WTC11 (cell line): ENCODE data around the gene CFAP74.

Experiments
- RELA ChIP-seq: sonication (generic); formaldehyde crosslinking; IDR thresholded peaks from 2 replicates; pipeline ENCODE4 v1.8.1; 2022; ENCODE audit warnings: missing genetic modification reagents, mild to moderate bottlenecking, borderline replicate concordance
- TP53 ChIP-seq: sonication (generic); formaldehyde crosslinking; IDR thresholded peaks from 2 replicates; pipeline ENCODE4 v1.8.1; 2023; ENCODE audit warnings: mild to moderate bottlenecking, missing genetic modification reagents

GRCh38 chr1:1937061-1937460 lies 66.5 kb downstream of the CFAP74 start:
- TF ChIP-seq TP53 (CRISPR knock-in tag) = no peak
- TF ChIP-seq RELA (CRISPR knock-in tag) = no peak
